Activated T-helper 1 cell treated with anti-CD3 and anti-CD28 coated beads, Interleukin-12 subunit alpha, Interleukin-12 subunit beta, Interleukin-2, Interleukin-4 antibody, amounts not matched to agents 30 ng/mL and 10 ng/mL and 1 ng/mL, durations not matched to agents 14 hours and 24 hours and 36 hours (primary cell): Measurements from ENCODE around the gene CALM3. TPM values are rescaled to one million over a fixed set of nuclear protein-coding genes. Genes with fewer than 3 reads are reported as not detected.

Experiments used
- DNase-seq: peaks from one replicate; pipeline ENCODE4 v3.0.0; 2021; ENCODE audit warnings: low spot score
- H3K27ac Mint-ChIP-seq: one replicate; pipeline ENCODE4 v1.8.0; 2021; ENCODE audit warnings: mild to moderate bottlenecking, mixed read lengths
- H3K27me3 Mint-ChIP-seq: one replicate; pipeline ENCODE4 v1.8.0; 2022; ENCODE audit warnings: mild to moderate bottlenecking, moderate library complexity, mixed read lengths; ENCODE audit not compliant: insufficient read depth
- H3K36me3 Mint-ChIP-seq: one replicate; pipeline ENCODE4 v1.8.0; 2021; ENCODE audit warnings: low read depth, mixed read lengths
- H3K4me1 Mint-ChIP-seq: one replicate; pipeline ENCODE4 v1.8.0; 2021; ENCODE audit warnings: low read depth, mixed read lengths
- H3K4me3 Mint-ChIP-seq: one replicate; pipeline ENCODE4 v1.8.0; 2021; ENCODE audit warnings: mild to moderate bottlenecking, moderate library complexity, mixed read lengths
- H3K9me3 Mint-ChIP-seq: one replicate; pipeline ENCODE4 v1.8.0; 2021; ENCODE audit warnings: mixed read lengths
- intact Hi-C: fragments of 100-400 bp; cut with micrococcal nuclease; formaldehyde crosslinking; loops from one replicate; pipeline ENCODE4 v1.15.1; 2024
- total RNA-seq: library from RNA; stranded (reverse); gene quantifications from 2 replicates; pipeline ENCODE4 v1.2.3, GENCODE V29; 2022

Gene CALM3
- total RNA-seq, 1 donor from 2014 or later: 568 TPM

- Mint-ChIP-seq H3K36me3 (peaks cover 37% of the 10 kb centered on the region), H3K27ac (peak overlapping the region; percentile 98), H3K4me3 (peak overlapping the region; percentile 100), H3K4me1 (peaks cover 29% of the 10 kb centered on the region), H3K9me3 (peaks cover 17% of the 10 kb centered on the region), H3K27me3 (peaks cover 3% of the 10 kb centered on the region)
- DNase-seq: no peak
- intact Hi-C loops: loop anchor here (1.0 to 5.0 kb wide), 4 partner anchors 8 to 184 kb away; partner anchors contain the start of gene SLC1A5
Measured at GRCh38 chr19:46603195-46603637, 2.1 kb downstream of the CALM3 start.

GRCh38 chr19:46603752-46604231, 2.7 kb downstream of the CALM3 start:
- peaks cover 39% of the 10 kb centered on the region for H3K36me3 Mint-ChIP-seq
- intact Hi-C loops: loop anchor here (1.0 to 5.0 kb wide), 4 partner anchors 8 to 184 kb away; partner anchors contain the start of gene SLC1A5
- H3K4me1 Mint-ChIP-seq: peaks cover 29% of the 10 kb centered on the region
- peak overlapping the region; percentile 98 for H3K27ac Mint-ChIP-seq
- H3K4me3 Mint-ChIP-seq: peak overlapping the region; percentile 100
- DNase-seq: no peak
- H3K9me3 Mint-ChIP-seq: peaks cover 12% of the 10 kb centered on the region
- peaks cover 3% of the 10 kb centered on the region for H3K27me3 Mint-ChIP-seq

GRCh38 chr19:46604781-46605355, 3.7 kb downstream of the CALM3 start:
- no peak for DNase-seq
- no peak overlapping the region for H3K27ac Mint-ChIP-seq
- intact Hi-C loops: loop anchor here (5.0 kb wide), 1 partner anchor 182 kb away; the partner anchor contains the start of gene SLC1A5
- peaks cover 5% of the 10 kb centered on the region for H3K9me3 Mint-ChIP-seq
- H3K27me3 Mint-ChIP-seq: peaks cover under 1% of the 10 kb centered on the region
- H3K4me3 Mint-ChIP-seq: no peak overlapping the region
- H3K36me3 Mint-ChIP-seq: peaks cover 47% of the 10 kb centered on the region
- peaks cover 35% of the 10 kb centered on the region for H3K4me1 Mint-ChIP-seq

DNA sequence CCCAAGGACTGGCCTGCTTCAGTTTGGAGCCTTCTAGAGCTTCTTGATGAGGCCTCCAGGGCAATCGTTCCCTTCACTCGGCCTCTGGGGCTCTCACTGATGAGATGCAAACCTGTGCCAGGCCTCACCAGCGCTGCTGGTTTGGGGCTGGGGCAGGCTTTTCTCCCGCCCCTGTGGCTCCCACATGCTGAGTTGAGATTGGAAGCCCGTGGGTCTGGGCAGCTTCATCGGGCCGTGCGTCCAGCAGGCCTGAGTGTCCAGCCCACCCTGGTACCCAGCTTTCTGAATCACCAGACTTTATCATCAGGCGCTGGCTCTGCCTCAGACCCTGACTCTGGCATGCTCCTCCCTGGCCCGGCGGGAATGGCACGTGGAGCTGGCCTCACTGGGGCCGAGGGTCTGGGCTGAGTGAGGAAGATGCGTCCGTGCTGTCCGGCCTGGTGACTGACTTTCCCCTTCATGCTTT, 4.3 kb downstream of the CALM3 start:
- no peak for DNase-seq
- Mint-ChIP-seq H3K27me3 (no peaks in the 10 kb centered on the region), H3K36me3 (peaks cover 51% of the 10 kb centered on the region), H3K4me1 (peaks cover 36% of the 10 kb centered on the region), H3K4me3 (peak overlapping the region; percentile 26), H3K9me3 (no peaks in the 10 kb centered on the region), H3K27ac (no peak overlapping the region)
- intact Hi-C loops: no loop called here

DNA sequence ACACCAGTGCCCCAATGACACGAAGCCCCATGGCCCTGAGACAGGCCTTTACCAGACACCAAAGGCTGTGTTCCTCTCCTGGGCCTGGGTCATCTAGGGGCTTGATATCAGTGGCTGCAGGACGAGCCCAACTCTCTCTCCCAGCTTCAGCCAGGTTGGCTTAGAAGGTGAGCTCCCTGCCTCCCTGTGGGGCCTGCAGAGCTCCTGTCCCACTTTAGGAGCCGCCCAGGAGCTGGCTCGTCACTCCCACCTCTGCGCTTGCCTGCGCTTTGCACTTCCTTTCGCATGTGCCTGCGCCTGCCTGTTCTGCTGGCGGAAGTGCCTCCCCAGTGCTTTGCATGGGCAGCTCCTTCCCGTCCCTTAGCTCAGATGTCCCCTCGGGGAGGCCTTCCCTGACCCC, 4.9 kb downstream of the CALM3 start:
- Mint-ChIP-seq H3K36me3 (peaks cover 58% of the 10 kb centered on the region), H3K4me1 (peaks cover 42% of the 10 kb centered on the region), H3K27ac (no peak overlapping the region), H3K9me3 (no peaks in the 10 kb centered on the region), H3K4me3 (peak overlapping the region; percentile 26), H3K27me3 (no peaks in the 10 kb centered on the region)
- no peak for DNase-seq
- intact Hi-C loops: no loop called here

DNA sequence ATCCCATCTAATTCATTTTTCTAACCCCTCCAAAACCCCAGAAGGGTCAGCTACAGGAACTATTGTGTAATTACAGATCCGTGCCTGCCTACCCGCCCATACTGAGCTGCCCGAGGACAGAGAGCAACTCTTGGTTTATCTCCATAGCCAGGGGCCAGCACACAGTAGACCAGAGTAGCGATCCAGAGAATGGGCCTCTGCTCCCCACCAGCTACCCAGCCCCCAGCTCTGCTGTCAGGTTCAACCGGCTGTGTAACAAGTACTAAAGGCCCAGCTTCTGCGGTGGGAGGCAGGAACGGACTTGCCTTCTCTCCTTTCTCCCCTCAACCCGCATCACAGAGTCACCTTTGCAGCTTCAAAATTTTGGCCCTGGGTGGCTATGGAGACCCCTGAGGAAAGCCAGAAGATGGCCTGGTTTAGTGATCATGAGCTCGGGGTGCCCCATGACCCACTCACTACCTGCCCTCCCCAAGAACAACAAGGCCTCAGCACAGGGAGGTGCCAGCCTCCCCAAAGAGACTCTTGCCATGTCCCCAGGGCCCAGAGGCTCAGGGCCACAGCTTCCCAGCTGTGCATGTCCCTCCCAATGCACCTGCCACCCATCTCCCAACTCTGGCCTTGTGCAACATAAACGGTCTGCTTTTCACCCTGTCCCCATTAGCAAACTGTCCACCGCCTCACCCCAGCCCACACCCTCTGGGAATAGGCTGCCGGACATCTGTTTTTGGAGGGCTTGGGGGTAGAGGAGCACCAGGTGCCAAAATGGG, 5.7 kb downstream of the CALM3 start:
- Mint-ChIP-seq H3K4me3 (no peak overlapping the region), H3K9me3 (no peaks in the 10 kb centered on the region), H3K4me1 (peaks cover 51% of the 10 kb centered on the region), H3K36me3 (peaks cover 64% of the 10 kb centered on the region), H3K27ac (no peak overlapping the region), H3K27me3 (no peaks in the 10 kb centered on the region)
- intact Hi-C loops: no loop called here
- DNase-seq: no peak

DNA sequence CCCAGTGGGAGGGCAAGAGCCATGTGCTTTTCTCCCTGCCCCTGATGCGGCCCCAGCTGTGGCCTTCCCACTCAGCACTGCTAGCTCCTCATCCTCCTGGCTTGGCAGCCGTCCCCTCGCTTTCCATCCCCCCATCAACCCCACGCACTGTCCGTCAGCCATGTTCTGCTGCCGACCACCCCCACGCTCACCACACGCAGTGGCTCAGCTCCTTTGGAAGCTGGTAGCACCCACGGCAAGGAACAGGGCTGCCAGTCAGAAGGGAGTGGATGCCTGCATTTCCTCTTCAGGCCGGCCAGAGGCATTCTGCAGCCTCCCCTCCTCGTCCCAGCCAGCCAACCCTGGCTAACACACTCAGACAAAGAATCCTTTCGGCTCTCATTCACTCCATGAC, 6.3 kb downstream of the CALM3 start:
- DNase-seq: no peak
- Mint-ChIP-seq H3K27me3 (no peaks in the 10 kb centered on the region), H3K4me3 (no peak overlapping the region), H3K36me3 (peaks cover 58% of the 10 kb centered on the region), H3K9me3 (no peaks in the 10 kb centered on the region), H3K27ac (no peak overlapping the region), H3K4me1 (peaks cover 53% of the 10 kb centered on the region)
- intact Hi-C loops: no loop called here

GRCh38 chr19:46608178-46608577, 7.0 kb downstream of the CALM3 start:
- Mint-ChIP-seq H3K36me3 (peaks cover 52% of the 10 kb centered on the region), H3K27ac (no peak overlapping the region), H3K4me1 (peaks cover 55% of the 10 kb centered on the region)

GRCh38 chr19:46608581-46609345, 7.6 kb downstream of the CALM3 start:
- H3K36me3 Mint-ChIP-seq: peaks cover 46% of the 10 kb centered on the region
- intact Hi-C loops: no loop called here
- peak overlapping the region; percentile 46 for H3K27ac Mint-ChIP-seq
- peaks cover 51% of the 10 kb centered on the region for H3K4me1 Mint-ChIP-seq
- no peak overlapping the region for H3K4me3 Mint-ChIP-seq
- no peak for DNase-seq
- no peaks in the 10 kb centered on the region for H3K27me3 Mint-ChIP-seq
- no peaks in the 10 kb centered on the region for H3K9me3 Mint-ChIP-seq

More at GRCh38 chr19:46608178-46608577, 7.0 kb downstream of the CALM3 start:
- intact Hi-C loops: no loop called here
- Mint-ChIP-seq H3K4me3 (no peak overlapping the region), H3K27me3 (no peaks in the 10 kb centered on the region), H3K9me3 (no peaks in the 10 kb centered on the region)
- no peak for DNase-seq

DNA sequence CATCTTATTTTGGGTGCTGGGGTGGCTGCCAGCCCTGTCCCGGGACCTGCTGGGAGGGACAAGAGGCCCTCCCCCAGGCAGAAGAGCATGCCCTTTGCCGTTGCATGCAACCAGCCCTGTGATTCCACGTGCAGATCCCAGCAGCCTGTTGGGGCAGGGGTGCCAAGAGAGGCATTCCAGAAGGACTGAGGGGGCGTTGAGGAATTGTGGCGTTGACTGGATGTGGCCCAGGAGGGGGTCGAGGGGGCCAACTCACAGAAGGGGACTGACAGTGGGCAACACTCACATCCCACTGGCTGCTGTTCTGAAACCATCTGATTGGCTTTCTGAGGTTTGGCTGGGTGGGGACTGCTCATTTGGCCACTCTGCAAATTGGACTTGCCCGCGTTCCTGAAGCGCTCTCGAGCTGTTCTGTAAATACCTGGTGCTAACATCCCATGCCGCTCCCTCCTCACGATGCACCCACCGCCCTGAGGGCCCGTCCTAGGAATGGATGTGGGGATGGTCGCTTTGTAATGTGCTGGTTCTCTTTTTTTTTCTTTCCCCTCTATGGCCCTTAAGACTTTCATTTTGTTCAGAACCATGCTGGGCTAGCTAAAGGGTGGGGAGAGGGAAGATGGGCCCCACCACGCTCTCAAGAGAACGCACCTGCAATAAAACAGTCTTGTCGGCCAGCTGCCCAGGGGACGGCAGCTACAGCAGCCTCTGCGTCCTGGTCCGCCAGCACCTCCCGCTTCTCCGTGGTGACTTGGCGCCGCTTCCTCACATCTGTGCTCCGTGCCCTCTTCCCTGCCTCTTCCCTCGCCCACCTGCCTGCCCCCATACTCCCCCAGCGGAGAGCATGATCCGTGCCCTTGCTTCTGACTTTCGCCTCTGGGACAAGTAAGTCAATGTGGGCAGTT, 8.6 kb downstream of the CALM3 start:
- intact Hi-C loops: no loop called here
- Mint-ChIP-seq H3K27ac (peak overlapping the region; percentile 46), H3K4me3 (no peak overlapping the region), H3K27me3 (no peaks in the 10 kb centered on the region), H3K9me3 (no peaks in the 10 kb centered on the region), H3K4me1 (peaks cover 58% of the 10 kb centered on the region), H3K36me3 (peaks cover 52% of the 10 kb centered on the region)
- DNase-seq: no peak

DNA sequence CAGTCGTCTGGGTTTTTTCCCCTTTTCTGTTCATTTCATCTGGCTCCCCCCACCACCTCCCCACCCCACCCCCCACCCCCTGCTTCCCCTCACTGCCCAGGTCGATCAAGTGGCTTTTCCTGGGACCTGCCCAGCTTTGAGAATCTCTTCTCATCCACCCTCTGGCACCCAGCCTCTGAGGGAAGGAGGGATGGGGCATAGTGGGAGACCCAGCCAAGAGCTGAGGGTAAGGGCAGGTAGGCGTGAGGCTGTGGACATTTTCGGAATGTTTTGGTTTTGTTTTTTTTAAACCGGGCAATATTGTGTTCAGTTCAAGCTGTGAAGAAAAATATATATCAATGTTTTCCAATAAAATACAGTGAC, 9.3 kb downstream of the CALM3 start:
- H3K9me3 Mint-ChIP-seq: no peaks in the 10 kb centered on the region
- no peak for DNase-seq
- no peak overlapping the region for H3K27ac Mint-ChIP-seq
- H3K4me1 Mint-ChIP-seq: peaks cover 58% of the 10 kb centered on the region
- H3K36me3 Mint-ChIP-seq: peaks cover 52% of the 10 kb centered on the region
- intact Hi-C loops: no loop called here
- no peak overlapping the region for H3K4me3 Mint-ChIP-seq
- no peaks in the 10 kb centered on the region for H3K27me3 Mint-ChIP-seq
